ENCODE measurements around the gene PRSS23.

Gene PRSS23

GRCh38 chr11:86809561-86809960, 9.2 kb downstream of the PRSS23 start:
- TF ChIP-seq CTCF (IDR thresholded peaks at IDR 0.05; ENCODE audit: low read depth, low read length): no peak
- peak in 1 of 2 donors; percentile 18 for DNase-seq (ENCODE audit: low read depth in 2 of 2)
- no peak overlapping the region for H3K4me3 ChIP-seq (replicated peaks in 1 of 2; ENCODE audit: low read depth in 2 of 2, low read length in 2 of 2)

- H3K4me3 ChIP-seq (replicated peaks in 1 of 2; ENCODE audit: low read depth in 2 of 2, low read length in 2 of 2): no peak overlapping the region
- no peak for DNase-seq (ENCODE audit: low read depth in 2 of 2)
- no peak for TF ChIP-seq CTCF (IDR thresholded peaks at IDR 0.05; ENCODE audit: low read depth, low read length)
Observed at GRCh38 chr11:86810288-86810687, 9.9 kb downstream of the PRSS23 start.

- peak; percentile 60 to 69 for DNase-seq (ENCODE audit: low read depth in 2 of 2)
Observed at GRCh38 chr11:86811637-86812321, 11.4 kb downstream of the PRSS23 start.

GRCh38 chr11:86812322-86812670, 12.0 kb downstream of the PRSS23 start:
- no peak overlapping the region for H3K4me3 ChIP-seq (replicated peaks in 1 of 2; ENCODE audit: low read depth in 2 of 2, low read length in 2 of 2)
- no peak for TF ChIP-seq CTCF (IDR thresholded peaks at IDR 0.05; ENCODE audit: low read depth, low read length)
- DNase-seq (ENCODE audit: low read depth in 2 of 2): no peak

More at GRCh38 chr11:86811637-86812321, 11.4 kb downstream of the PRSS23 start:
- no peak overlapping the region for H3K4me3 ChIP-seq (replicated peaks in 1 of 2; ENCODE audit: low read depth in 2 of 2, low read length in 2 of 2)
- no peak for TF ChIP-seq CTCF (IDR thresholded peaks at IDR 0.05; ENCODE audit: low read depth, low read length)

- TF ChIP-seq CTCF (IDR thresholded peaks at IDR 0.05; ENCODE audit: low read depth, low read length): no peak
- no peak overlapping the region for H3K4me3 ChIP-seq (replicated peaks in 1 of 2; ENCODE audit: low read depth in 2 of 2, low read length in 2 of 2)
- DNase-seq (ENCODE audit: low read depth in 2 of 2): no peak
Observed at GRCh38 chr11:86812981-86813380, 12.6 kb downstream of the PRSS23 start.

DNA sequence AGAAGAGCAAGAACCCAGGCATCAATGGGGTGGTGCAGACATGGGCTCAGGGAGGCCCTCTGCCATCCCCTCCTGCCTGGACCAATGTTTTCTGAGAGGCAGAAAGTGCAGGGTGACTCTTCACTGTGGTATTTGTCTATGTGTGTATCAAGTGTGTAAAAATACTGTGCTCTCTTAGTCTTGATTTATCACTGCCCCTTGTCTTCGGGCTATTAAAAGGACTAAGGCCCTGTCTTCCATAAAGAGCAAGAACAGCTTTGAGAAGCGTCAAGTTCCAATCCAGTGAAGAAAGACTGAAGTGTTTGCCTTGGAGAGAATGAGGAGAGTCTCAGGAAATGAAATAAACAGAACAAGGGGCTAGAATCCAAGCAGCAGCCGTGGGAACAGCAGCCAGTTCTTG, 14.4 kb downstream of the PRSS23 start:
- TF ChIP-seq CTCF (IDR thresholded peaks at IDR 0.05; ENCODE audit: low read depth, low read length): no peak
- H3K4me3 ChIP-seq (replicated peaks in 1 of 2; ENCODE audit: low read depth in 2 of 2, low read length in 2 of 2): no peak overlapping the region
- DNase-seq (ENCODE audit: low read depth in 2 of 2): peak; percentile 42 to 52

DNA sequence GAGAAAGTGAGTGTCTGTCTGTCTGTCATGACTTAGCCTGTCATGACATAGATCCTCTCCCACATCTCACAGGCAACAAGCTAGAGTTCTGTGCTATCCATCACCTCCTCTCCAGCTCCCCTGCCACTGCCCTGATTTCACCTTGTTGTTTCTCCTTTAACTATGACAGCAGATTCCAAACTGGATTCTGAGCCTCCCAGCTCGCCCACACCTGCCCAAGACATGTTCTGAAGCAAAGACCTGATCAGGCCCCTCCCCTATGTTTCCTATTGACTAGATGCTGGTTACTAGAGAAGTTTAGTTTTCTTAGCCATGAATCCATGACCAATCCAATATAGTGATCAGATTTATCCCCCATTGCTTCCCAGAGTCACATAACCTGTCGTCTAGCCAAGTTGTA, 15.4 kb downstream of the PRSS23 start:
- no peak for TF ChIP-seq CTCF (IDR thresholded peaks at IDR 0.05; ENCODE audit: low read depth, low read length)
- H3K4me3 ChIP-seq (replicated peaks in 1 of 2; ENCODE audit: low read depth in 2 of 2, low read length in 2 of 2): no peak overlapping the region
- no peak for DNase-seq (ENCODE audit: low read depth in 2 of 2)

Measured in cardiac fibroblast (primary cell).